HT-29 (cell line): ENCODE data around the gene OPTN. TPM values are rescaled to one million over a fixed set of nuclear protein-coding genes. Genes with fewer than 3 reads are reported as not detected.
"Not testable (repeated sequence)": the region's sequence is repeated elsewhere in the genome, so short reads cannot be mapped to it uniquely, and the experiment has no call there.

Experiments used
- DNase-seq: peaks from one replicate; pipeline ENCODE4 v3.0.0-alpha.2; 2015; ENCODE audit warnings: low spot score
- total RNA-seq: library from RNA; depleted of rRNA; stranded (reverse); fragments of >200 nt; shearing (Covaris generic); gene quantifications from 2 replicates; pipeline ENCODE4 v1.2.3, GENCODE V29; 2014

Gene OPTN
- total RNA-seq, 1 experiment from 2014 or later: 20.3 TPM

DNA sequence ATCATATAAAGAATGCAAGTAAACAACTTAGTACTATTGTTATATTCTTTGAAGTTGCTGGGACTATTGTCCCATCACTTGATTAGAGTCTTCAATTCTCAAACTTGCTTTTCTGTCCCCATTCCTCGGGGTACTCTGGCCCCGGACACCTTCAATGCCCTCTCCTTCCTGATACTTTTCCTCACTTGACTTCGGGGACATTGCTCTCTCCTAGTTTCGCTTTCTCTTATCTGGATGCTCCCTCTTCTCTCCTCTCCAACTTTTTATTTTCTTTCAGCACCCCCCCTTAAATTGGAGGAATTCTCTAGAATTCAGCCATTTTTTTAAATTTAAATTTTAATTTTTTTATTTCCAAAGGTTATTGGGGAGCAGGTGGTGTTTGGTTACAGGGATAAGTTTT is 10.6 kb upstream of the OPTN start:
- no peak for DNase-seq

DNA sequence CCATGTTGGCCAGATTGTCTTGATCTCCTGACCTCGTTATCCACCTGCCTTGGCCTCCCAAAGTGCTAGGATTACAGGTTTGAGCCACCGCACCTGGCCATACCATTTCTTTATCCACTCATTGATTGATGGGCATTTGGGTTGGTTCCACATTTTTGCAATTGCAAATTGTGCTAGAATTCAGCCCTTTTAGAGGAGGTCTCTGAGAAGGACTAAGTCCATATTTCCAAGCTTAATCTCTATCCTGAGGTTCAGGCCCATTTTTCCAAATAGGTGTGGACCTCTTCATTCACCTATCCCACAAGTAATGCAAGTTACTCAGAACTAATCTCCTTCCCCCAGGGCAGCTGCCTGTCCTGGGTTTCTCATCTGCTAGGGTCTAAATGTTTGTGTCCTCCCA is 9.7 kb upstream of the OPTN start:
- no peak for DNase-seq

DNA sequence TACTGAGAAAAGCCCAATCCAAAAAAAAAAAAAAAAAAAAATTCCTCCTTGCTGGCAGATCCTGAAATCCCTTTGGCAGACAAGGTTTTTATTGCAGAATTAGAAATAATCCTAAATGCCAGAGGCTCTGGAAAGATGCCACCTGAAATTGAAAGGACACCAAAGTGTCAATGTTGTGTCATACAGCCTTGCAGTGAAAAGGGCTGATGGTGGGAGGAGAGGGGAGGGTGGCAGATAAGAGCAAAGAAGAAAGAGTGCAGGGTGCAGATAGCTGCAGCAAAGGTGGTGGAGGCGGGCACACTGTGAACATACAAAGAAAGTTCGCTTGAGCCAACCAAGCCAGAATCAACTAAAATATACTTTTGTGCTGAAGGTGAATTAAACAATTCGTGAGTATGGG is 8.2 kb upstream of the OPTN start:
- DNase-seq: no peak

DNA sequence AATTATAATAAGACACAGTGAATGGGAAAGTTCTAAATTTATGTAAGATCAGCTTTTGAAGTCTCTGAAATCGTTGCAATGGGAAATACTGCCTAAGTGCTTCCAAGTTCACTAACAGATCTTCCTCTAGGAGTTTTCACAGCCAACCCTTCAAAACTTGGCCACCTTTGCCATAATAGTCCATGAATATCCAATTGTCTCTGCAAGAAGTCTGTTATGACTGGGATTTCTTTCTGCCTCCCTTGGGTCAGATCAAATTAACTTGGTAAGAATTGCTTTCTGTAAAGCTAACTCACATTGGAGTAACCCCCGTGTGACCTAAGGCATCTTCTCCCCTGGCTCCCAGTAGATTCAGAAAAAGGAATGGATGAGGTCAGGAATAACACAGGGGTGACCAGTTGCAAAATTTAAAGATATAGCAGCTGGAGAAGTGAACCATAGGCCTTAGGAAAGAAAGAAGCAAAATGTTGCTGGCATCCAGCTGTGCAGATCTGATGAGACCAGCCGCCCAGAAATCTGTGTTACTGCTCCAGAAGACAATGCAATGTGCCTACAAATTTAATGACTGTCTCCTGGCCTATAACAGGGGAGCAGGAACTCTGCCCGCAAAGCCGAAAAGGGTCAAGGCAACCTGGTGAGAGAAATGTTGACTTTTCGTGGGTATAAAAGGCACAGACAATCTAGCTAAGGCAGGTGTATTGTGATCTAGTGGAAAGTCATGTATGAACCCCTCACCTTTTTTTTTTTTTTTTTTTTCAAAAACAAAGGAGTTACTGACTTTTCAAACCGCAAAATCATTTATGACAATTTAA is 7.5 kb upstream of the OPTN start:
- DNase-seq: no peak

DNA sequence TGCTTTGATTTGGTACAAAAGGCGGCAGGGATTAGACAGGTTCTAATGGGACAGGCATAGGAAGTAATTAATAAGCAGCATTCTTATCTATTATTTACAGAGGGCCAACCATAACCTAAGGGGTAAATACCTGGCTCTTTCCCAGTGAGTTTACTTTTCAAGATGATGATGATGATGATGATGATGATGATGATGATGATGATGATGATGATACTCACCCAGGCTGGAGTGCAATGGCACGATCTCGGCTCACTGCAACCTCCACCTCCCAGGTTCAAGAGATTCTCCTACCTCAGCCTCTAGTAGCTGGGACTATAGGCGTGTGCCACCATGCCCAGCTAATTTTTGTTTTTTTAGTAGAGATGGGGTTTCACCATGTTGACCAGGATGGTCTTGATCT is 5.9 kb upstream of the OPTN start:
- not testable (repeated sequence) for DNase-seq

DNA sequence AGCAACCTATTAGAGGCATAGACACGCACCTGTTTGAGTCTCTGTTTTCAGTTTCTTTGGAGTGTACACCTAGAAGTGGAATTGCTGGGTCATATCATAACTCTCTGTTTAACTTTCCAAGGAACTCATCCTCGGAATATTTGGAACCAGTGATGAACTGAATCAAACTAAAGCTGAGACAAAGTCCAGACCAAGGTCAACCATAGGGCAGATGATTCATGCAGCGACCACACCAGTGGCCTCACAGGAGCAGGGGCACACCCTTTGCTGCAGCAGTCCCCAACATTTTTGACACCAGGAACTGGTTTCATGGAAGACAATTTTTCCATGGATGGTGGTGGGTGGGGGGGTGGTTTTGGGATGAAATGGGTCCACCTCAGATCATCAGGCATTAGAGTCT is 4.9 kb upstream of the OPTN start:
- DNase-seq: no peak

DNA sequence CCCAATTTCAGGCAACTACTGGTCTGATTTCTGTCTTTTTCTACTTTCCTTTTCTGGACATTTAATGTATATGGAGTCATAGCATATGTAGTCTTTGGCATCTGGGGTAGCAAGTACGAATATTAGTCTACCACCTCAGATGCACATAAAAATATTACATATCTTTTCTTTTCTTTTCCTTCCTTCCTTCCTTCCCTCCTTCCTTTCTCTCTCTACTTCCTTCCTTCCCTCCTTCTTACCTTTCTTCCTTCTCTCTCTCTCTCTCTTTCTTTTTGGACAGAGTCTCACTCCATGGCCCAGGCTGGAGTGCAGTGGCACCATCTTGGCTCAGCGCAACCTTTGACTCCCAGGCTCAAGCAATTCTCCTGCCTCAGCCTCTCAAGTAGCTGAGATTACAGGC is 4.0 kb upstream of the OPTN start:
- DNase-seq: no peak

DNA sequence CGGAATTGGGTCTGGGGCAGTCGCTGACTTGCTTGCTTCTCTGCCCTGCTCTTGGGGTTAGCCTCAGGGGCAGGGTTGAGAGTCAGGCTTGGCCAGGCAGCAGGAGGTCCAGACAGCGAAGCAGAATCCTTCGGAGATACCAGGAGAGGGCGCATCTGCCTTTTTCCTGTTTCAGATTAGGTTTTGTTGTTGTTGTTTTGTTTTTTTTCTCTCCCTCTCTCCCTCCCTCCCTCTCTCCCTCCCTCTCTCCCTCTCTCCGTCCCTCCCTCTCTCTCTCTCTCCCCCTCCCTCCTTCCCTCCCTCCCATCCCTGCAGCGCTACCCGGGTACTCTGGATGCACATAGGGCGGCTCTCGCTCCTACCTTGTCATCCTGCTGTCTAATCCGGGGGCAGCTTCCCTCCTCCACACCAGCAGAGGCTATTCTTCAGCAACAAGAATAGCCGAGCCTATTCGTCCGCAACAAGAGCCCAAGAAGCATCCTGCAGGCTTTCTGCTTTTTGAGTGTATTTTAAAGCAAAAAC is 758 bp upstream of the OPTN start:
- peak; percentile 60 for DNase-seq

DNA sequence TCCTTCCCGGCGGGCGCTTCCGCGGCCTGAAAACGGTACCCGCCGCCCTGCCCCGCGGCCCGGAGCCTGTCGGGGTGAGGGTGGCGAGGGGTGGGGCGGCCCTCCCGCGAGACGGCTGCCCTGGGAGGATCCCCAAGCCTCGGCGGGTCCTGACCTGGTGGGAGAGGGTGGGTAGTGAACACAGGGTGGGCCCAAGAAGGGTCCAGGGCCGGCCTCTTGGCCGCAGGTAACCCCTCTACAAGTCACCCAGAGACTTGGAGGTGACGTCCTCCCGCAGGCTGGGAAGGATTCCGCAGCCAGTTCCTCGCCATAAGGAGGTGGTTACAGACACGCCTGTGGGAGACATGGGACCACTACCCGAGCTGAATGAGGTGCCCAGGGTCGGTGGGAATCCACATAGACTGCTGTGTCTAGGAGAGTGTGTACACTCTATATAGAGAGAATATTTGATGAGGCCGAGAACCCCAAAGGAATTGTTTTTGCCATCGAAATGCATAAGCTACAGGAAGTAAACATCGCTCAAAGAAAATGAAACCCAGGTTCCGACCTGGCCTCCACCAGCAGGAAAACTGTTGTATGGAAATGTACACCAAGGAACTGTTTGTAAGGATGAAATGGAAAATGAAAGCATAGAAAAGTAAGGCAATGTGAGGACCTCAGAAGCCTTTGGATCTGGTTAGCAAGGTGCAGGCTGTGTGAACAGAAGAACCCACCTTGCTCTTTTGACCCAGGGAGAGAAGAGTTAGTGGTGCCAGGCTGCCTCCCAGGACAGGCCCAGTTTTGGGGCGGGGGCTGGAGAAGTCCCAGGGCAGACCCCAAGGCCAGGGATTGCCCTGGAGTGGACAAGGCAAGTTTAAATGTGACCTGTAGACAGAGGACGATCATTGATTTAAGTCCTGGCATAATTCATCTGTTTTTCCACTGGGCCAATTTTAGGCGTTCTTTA is 659 bp downstream of the OPTN start:
- DNase-seq: peak; percentile 43

DNA sequence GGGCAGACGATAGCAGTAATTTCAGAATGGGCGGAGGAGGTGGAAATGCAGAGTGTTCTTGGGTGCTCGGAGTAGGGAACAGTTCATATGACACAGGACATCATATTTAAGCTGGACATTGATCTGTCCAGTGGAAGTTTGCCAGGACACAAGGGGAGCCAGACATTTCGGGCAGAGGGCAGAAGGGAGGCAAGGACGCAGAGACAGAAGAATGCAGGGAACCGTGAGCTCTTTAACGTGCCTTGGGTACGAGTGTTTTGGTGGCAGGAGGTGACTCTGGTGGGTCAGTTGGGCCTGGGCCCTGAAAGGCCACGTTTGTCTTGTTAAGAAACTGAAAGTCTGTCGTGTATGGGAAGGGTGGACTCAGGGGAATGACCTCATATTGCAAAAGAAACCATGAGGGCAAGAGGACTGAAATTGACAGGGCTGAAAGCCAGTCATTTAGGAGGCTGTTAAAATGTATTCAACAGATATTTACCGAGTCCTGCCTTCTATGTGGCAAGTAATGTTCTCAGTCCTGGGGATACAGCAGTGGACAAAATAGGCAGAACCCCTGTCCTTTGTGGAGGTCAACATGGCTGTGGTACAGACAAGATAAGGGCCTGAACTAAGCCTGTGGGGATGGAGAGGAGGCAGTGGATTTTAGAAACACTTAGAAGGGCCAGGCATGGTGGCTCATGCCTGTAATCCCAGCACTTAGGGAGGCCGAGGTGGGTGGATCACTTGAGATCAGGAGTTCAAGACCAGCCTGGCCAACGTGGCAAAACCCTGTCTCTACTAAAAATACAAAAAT is 2.2 kb downstream of the OPTN start:
- no peak for DNase-seq

DNA sequence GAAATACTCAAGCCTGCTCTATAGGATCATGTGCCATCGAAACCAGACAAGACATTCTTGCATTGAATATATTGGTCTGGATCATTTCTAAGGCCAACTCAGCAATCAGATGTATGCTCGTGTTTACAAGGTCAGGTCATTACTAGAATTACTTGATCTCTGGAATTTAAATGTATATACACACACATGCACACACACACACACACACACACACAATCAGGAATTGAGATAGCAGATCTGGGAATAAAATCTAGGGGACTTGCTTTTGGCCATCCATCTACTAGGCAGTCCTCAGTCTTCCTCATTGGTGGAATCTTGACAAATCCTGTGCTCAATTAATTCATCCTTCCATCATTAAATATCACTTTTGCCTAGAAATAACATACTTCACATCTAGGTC is 3.6 kb downstream of the OPTN start:
- no peak for DNase-seq

DNA sequence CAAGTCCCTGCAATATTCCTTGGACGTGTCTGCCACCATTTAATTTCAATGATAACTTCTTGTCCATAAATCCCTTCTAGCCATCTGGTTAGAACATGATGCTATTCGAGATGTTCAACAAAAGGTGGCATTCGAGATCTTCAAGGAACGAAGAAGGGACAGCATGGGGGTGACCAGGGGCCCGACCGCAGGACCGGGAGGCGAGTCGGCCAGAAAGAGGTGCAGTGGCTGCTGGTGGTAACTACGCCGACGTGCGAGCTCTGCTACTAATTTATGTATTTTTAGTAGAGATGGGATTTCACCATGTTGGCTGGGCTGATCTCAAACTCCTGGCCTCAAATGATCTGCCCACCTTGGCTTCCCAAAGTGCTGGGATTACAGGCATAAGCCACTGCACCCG is 4.7 kb downstream of the OPTN start:
- DNase-seq: no peak

DNA sequence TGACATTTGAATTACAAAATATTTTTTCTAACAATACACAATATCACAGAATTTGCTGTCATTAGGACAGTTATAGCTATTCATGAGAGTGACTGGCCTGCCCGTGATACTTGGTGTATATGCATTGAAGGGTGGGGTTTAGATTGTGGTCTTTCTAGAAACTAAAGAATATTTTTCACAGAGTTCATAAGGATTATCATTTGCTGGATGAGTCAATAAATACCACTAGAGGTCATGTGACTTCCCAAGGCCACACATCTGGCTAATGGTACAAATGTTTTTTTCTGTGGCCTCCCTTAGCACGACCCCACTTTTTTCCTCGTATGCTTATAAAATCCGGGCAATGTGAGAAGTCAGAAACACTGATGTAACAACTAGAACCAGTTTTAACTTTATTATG is 5.2 kb downstream of the OPTN start:
- DNase-seq: no peak

DNA sequence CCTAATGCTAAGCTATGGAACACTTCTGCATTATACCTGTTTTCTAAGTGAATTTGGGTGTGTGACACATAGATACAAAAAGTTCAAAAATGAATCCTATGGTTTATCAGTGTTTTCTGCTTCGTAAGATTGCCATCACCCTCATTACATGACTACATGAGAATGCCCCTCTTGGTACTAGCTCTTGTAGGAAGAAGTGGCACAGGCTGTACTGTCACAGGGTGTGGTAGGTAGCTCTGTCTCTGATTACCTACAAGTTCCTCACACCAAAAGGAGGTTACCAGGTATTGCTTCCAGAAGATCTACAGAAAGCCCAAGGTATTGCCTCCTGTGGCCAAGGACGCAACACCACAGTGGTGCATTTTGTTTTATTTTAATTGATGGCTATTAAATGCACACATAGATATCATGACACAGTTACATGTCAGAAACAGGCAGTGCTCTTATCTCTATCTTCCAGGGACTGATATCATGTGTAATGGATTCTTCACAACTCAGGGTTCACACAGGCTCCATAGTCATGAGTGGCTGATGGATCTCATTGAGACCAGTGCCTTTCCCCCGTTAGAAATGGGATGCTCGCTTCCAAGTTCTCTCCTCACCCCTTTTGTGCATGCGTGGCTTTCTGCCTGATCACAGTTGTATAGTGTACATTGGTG is 6.6 kb downstream of the OPTN start:
- DNase-seq: no peak

DNA sequence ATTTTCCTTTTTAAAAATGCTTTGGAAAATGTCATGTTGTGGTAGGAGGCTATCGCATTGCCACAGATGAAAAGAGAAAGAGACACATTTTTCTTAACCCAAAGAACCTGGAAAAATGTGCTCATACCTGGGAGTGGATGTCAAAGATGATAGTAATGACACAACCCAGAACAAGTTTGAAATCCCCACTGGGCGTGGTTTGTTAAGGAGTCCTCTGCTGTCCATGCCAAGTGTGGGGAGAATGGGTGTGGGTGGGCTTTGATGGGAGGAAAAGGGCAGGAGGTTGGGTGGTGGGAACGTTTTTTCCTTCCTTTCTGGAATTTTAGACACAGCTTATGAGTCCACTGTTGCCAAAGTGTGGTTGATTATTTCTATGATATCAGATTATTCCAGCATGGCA is 10.9 kb downstream of the OPTN start:
- no peak for DNase-seq

DNA sequence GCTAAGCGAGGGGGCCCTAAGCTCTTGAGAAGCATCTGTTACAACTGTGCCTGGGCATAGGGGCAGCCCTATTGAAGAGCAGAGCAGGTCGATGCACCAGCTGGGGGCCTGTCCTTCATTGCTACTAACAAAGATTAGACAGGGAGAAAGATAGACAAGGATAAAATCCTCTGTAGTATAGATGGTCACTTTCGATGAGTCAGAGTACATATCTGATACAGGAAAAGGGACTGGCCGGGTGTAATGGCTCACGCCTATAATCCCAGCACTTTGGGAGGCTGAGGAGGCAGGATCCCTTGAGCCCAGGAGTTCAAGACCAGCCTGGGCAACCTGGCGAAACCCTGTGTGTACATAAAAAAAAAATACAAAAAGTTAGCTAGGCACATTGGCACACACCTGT is 13.6 kb downstream of the OPTN start:
- DNase-seq: no peak

DNA sequence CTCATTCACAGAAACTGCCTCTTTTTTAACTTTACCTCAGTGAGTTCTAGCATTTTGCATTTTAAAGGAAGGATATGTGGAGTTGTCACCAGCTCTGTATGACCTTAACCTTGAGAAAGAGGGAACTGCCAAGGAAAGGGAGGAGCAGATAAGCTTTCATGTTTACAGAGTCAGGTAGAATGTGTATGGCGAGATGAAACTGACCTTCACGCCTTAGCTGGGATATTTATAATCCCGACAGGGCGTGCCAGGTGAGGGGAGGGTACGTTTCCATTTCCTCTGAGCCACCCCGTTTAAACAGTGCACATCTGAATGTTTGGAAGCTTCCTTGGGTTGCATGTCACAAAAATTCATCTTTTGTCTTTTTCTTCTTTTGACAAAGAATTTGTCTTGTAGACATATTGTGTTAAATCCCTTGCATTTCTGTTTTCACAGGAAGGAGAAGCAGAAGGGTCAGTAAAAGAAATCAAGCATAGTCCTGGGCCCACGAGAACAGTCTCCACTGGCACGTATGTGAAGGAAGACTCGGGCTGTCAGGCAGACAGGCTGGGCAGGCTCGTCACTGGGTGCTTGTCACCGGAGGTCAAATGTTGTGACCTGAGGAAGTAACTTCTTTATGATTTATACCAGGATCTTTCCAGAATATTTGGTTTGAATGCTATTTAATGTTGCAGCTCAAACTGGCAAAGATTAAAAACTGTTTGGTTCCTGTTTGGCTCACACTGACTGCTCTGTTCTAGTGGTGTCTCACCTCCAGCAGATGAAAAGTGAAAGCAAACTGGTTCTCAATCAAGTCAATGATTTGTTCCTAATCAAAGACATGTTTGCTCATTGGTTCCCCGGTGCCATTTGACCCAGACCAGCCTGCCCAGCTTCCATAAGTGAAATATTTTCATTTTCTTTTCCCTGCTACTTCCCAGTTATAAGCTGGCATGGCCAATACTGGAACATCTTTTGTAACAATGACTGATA is 16.2 kb downstream of the OPTN start:
- peak; percentile 7 for DNase-seq

DNA sequence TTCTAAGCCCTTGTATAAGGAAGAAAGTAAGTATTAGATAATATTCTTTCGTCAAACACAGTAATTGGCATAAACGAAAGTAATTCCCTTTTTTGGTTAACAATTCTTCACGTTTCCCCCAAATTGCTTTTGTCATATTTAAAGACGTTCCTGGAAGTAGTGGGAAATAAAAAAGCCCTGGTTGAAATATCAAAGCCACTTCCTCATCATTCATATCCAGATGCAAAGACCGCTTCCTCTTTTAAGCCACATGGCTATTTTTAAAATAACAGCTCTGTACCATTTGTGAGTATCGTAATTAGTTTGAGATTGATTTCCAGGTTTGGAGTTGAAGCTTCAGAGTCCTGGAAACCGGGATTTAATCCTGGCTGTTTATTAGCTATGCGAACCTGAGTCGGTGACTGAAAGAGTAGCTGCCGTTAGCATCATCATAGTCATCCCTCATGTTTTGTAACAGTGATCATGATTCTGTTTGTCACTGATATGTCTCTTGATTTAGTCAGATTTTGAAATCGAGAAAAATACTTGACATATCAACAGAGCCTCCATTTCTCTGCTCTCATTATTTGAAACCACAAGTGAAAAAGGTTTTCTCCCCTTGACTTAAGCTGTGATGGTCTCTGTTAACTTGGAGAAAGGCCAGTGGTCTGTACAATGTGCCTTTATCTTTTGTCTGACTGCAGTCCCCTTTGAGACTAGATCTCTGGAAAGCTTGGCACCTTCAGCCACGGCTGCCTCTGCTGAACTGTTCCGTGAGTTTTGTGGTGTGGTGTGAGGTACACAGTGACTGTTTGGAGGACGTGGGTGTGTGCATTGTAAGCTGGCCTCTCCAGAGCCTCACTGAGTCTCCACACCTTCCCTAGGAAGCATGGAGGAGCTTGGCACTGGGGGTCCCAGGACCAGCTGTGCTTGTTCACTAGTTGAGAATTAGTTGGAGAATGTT is 18.1 kb downstream of the OPTN start:
- no peak for DNase-seq
